Immature natural killer cell (primary cell): ENCODE data around the gene CYP3A5. TPM values are rescaled to one million over a fixed set of nuclear protein-coding genes. Genes with fewer than 3 reads are reported as not detected.

Experiments used
- DNase-seq, 3 donors: peaks; one replicate each; pipeline ENCODE4 v3.0.0; 2022; ENCODE audit warnings: mixed read lengths in 1 of 3
- H3K27ac Mint-ChIP-seq, 6 donors: one replicate each; pipeline ENCODE4 v1.8.0; 2020; ENCODE audit warnings: mixed read lengths in 6 of 6, mild to moderate bottlenecking in 5 of 6, inconsistent platforms in 4 of 6, moderate library complexity in 3 of 6
- H3K27me3 Mint-ChIP-seq, 3 donors: one replicate each; pipeline ENCODE4 v1.8.0; 2020 to 2021; ENCODE audit warnings: low read depth in 3 of 3, mild to moderate bottlenecking in 3 of 3, mixed read lengths in 3 of 3, moderate library complexity in 3 of 3, inconsistent platforms in 1 of 3
- H3K36me3 Mint-ChIP-seq, 3 donors: one replicate each; pipeline ENCODE4 v1.8.0; 2020; ENCODE audit warnings: mixed read lengths in 3 of 3, inconsistent platforms in 2 of 3, mild to moderate bottlenecking in 2 of 3
- H3K4me1 Mint-ChIP-seq, 2 donors: one replicate each; pipeline ENCODE4 v1.8.0; 2020; ENCODE audit warnings: inconsistent platforms in 2 of 2, mild to moderate bottlenecking in 2 of 2, mixed read lengths in 2 of 2, moderate library complexity in 1 of 2
- H3K4me3 Mint-ChIP-seq, 5 donors: one replicate each; pipeline ENCODE4 v1.8.0; 2020; ENCODE audit warnings: mild to moderate bottlenecking in 5 of 5, mixed read lengths in 5 of 5, inconsistent platforms in 3 of 5, moderate library complexity in 3 of 5
- H3K9me3 Mint-ChIP-seq, 6 donors: one replicate each; pipeline ENCODE4 v1.8.0; 2020; ENCODE audit warnings: mild to moderate bottlenecking in 6 of 6, mixed read lengths in 6 of 6, inconsistent platforms in 4 of 6, moderate library complexity in 3 of 6
- polyA plus RNA-seq, 3 donors: library from polyadenylated mRNA; unstranded; fragments of 300-500 nt; fragmentation: Illumina TruSeq; gene quantifications; one replicate each; pipeline ENCODE4 v1.2.3, GENCODE V29; 2021

The CYP3A5 gene
- polyA plus RNA-seq, 3 donors from 2014 or later = 0.35 TPM; not detected in 2

DNA sequence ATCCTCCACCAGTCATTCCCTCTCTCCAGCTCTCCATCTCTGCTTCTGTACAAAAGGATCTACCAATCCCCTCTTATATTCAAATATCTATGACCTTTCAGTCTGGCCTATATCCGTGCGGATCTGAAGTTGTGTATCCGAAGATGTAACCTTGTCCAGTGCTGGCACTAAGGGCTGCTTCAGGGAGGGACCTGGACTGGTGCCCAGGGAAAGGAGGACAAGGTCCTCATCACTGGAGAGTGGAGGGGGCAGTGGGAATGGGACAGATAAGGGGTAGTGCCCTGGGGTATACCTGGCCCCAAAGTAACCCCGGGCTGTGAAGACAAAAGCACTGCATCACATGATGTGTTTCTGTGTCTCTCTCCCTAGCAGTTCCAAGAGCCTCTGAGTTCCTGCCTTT is 80.0 kb downstream of the CYP3A5 start:
- no peaks in the 10 kb centered on the region for H3K36me3 Mint-ChIP-seq
- no peaks in the 10 kb centered on the region for H3K9me3 Mint-ChIP-seq
- H3K27me3 Mint-ChIP-seq = peaks cover 0 to 3% (median 0%) of the 10 kb centered on the region in 3 donors
- H3K4me1 Mint-ChIP-seq = no peaks in the 10 kb centered on the region
- no peak for DNase-seq
- H3K4me3 Mint-ChIP-seq = no peak overlapping the region
- H3K27ac Mint-ChIP-seq = no peak overlapping the region

Other genes with a start within 250 kb of the CYP3A5 start
- gene PTCD1, start 241.2 kb downstream of the CYP3A5 start, polyA plus RNA-seq = 1 to 10 TPM in 2 of 3 donors, under 1 TPM in 1; 0.83 to 3.7 (median 1.4) TPM
- gene CPSF4, start 241.1 kb downstream of the CYP3A5 start, polyA plus RNA-seq = 10 to 100 TPM; 18.4 to 26.6 (median 22.2) TPM
- 100 to 1,000 TPM; 455 to 757 (median 495) TPM for gene ATP5MF, start 213.8 kb downstream of the CYP3A5 start, polyA plus RNA-seq
- 1 to 10 TPM; 4.6 to 7.6 (median 5.4) TPM for gene ZNF789, start 207.1 kb downstream of the CYP3A5 start, polyA plus RNA-seq
- 10 to 100 TPM; 68.6 to 91.7 (median 76.0) TPM for gene ZNF394, start 179.7 kb downstream of the CYP3A5 start, polyA plus RNA-seq
- gene ZKSCAN5, start 175.3 kb downstream of the CYP3A5 start, polyA plus RNA-seq = 1 to 10 TPM; 3.2 to 9.4 (median 4.6) TPM
- gene FAM200A, start 127.9 kb downstream of the CYP3A5 start, polyA plus RNA-seq = 1 to 10 TPM in 2 of 3 donors, not detected in 1; 1.9 to 4.7 TPM
- gene ZNF655, start 121.4 kb downstream of the CYP3A5 start, polyA plus RNA-seq = 10 to 100 TPM; 69.8 to 98.9 (median 75.0) TPM
- gene TMEM225B, start 81.7 kb downstream of the CYP3A5 start, polyA plus RNA-seq = 1 to 10 TPM; 1.3 to 6.5 (median 2.8) TPM
- gene ZSCAN25, start 63.0 kb downstream of the CYP3A5 start, polyA plus RNA-seq = 10 to 100 TPM in 1 of 3 donors, 1 to 10 TPM in 2; 7.6 to 14.9 (median 9.6) TPM
- not detected for gene CYP3A7, start 55.2 kb upstream of the CYP3A5 start, polyA plus RNA-seq
- not detected for gene CYP3A4, start 104.2 kb upstream of the CYP3A5 start, polyA plus RNA-seq
- gene CYP3A43, start 148.0 kb upstream of the CYP3A5 start, polyA plus RNA-seq = not detected
- gene OR2AE1, start 197.0 kb upstream of the CYP3A5 start, polyA plus RNA-seq = not detected
- 10 to 100 TPM; 14.0 to 23.9 (median 14.7) TPM for gene TRIM4, start 239.5 kb upstream of the CYP3A5 start, polyA plus RNA-seq
- not detected for gene GJC3, start 249.6 kb upstream of the CYP3A5 start, polyA plus RNA-seq